SK-N-SH (cell line): ENCODE data around the gene NDEL1.

Experiments
- EP300 ChIP-seq, 2 experiments: IDR thresholded peaks; 2 replicates each; pipeline versions ENCODE4 v1.4.0 to v1.6.1; 2012; ENCODE audit warnings: borderline replicate concordance in 1 of 2, low read depth in 1 of 2, low read length in 1 of 2
- FOSL2 ChIP-seq: IDR thresholded peaks from 2 replicates; pipeline ENCODE4 v1.4.0; 2012; ENCODE audit warnings: low read depth, mild to moderate bottlenecking, moderate library complexity, borderline replicate concordance
- POLR2AphosphoS5 ChIP-seq: IDR thresholded peaks from 2 replicates; pipeline ENCODE4 v1.6.1; 2012; ENCODE audit warnings: low read depth, low read length
- RAD21 ChIP-seq: IDR thresholded peaks from 2 replicates; pipeline ENCODE4 v1.6.1; 2012; ENCODE audit warnings: mild to moderate bottlenecking, low read length
- TAF1 ChIP-seq: IDR thresholded peaks from 2 replicates; pipeline ENCODE4 v1.6.1; 2012; ENCODE audit warnings: low read depth, mild to moderate bottlenecking, low read length, moderate library complexity, borderline replicate concordance
- YY1 ChIP-seq: IDR thresholded peaks from 2 replicates; pipeline ENCODE4 v1.4.0; 2012; ENCODE audit warnings: low read depth, mild to moderate bottlenecking
- TF ChIP-seq, protein P1 (sequence below): fragments of 200-600 bp; sonication (generic); IDR thresholded peaks from 2 replicates; pipeline ENCODE4 v1.6.1; 2017; ENCODE audit warnings: antibody characterized with exemption, mild to moderate bottlenecking, moderate library complexity

DNA sequence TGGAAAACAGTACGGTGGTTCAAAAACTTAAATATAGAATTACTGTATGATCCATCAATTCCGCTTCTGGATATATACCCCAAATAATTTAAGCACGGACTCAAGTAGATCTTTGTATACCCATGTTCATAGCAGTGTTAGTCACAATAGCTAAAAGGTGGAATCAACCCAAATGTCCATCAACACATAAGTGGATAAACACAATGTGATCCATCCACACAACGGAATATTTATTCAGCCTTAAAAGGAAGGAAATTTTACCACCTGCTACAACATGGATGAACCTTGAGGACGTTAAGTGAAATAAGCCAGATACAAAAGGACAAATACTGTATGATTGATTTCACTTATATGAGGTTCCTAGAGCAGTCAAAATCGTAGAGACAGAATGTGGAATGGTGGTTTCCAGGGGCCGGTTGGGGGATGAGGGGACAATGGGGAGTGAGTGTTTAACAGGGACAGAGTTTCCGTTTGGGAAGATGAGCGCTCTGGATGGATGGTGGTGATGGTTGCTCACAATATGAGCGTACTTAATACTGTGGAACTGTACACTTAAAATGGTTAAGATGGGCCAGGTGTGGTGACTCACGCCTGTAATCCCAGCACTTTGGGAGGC lies 32.7 kb upstream of the NDEL1 start:
- TF ChIP-seq POLR2AphosphoS5 = no peak
- TF ChIP-seq, protein P1, sequence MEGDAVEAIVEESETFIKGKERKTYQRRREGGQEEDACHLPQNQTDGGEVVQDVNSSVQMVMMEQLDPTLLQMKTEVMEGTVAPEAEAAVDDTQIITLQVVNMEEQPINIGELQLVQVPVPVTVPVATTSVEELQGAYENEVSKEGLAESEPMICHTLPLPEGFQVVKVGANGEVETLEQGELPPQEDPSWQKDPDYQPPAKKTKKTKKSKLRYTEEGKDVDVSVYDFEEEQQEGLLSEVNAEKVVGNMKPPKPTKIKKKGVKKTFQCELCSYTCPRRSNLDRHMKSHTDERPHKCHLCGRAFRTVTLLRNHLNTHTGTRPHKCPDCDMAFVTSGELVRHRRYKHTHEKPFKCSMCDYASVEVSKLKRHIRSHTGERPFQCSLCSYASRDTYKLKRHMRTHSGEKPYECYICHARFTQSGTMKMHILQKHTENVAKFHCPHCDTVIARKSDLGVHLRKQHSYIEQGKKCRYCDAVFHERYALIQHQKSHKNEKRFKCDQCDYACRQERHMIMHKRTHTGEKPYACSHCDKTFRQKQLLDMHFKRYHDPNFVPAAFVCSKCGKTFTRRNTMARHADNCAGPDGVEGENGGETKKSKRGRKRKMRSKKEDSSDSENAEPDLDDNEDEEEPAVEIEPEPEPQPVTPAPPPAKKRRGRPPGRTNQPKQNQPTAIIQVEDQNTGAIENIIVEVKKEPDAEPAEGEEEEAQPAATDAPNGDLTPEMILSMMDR = no peak
- TF ChIP-seq EP300 (IDR thresholded peaks at IDR 0.05; ENCODE audit: borderline replicate concordance in 1 of 2, low read depth in 1 of 2, low read length in 1 of 2) = no peak
- no peak for TF ChIP-seq RAD21
- TF ChIP-seq FOSL2 = no peak
- no peak for TF ChIP-seq YY1
- no peak for TF ChIP-seq TAF1
